Measurements from ENCODE around the gene HARBI1.

HARBI1 gene

DNA sequence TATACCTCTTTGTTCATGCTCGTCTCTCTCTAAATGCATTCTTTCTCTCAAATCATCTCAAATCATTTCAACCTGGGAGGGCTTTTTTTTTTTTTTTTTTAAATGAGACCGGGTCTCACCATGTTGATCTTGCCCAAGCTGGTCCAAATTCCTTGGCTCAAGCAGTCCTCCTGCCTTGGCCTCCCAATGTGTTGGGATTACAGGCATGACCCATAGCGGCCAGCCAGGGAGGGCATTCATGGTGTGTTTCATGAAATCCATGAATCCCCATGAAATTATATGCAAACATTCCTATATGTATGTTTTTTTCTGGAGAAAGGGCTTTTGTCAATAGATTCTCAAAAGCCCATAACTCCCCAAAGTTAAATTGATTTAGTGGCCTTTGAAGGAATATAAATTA, 26.5 kb upstream of the HARBI1 start:
- Histone ChIP-seq H3K4me2 (ENCODE audit: insufficient read depth, low read length) (no peak overlapping the region), H3K4me3 (ENCODE audit: low read depth in 1 of 2, low read length in 2 of 2) (no peak overlapping the region), H2AFZ (ENCODE audit: low read depth, low read length) (no peak overlapping the region), H3K9ac (ENCODE audit: low read depth, low read length) (no peak overlapping the region), H3K27ac (ENCODE audit: low read length) (no peak overlapping the region), H3K9me3 (ENCODE audit: insufficient read depth, low read length, severe bottlenecking) (no peaks in the 10 kb centered on the region), H4K20me1 (ENCODE audit: insufficient read depth, low read length) (0 out of 2 replicates have a peak, but pooled peaks cover 4% of the 10 kb centered on the region), H3K4me1 (ENCODE audit: insufficient read depth, low read length) (no peaks in the 10 kb centered on the region), H3K27me3 (ENCODE audit: insufficient read depth, low read length, poor library complexity) (no peaks in the 10 kb centered on the region), H3K36me3 (ENCODE audit: insufficient read depth, low read length) (peaks cover 65% of the 10 kb centered on the region), H3K79me2 (ENCODE audit: insufficient read depth, low read length) (peaks cover 14% of the 10 kb centered on the region)
- ATAC-seq (ENCODE audit: insufficient read depth, low read depth) (no peak), DNase-seq (no peak)
- no peak for TF ChIP-seq EZH2 (IDR thresholded peaks at IDR 0.05; ENCODE audit: borderline replicate concordance, low read depth, low read length, severe bottlenecking)
- TF ChIP-seq, protein P1, sequence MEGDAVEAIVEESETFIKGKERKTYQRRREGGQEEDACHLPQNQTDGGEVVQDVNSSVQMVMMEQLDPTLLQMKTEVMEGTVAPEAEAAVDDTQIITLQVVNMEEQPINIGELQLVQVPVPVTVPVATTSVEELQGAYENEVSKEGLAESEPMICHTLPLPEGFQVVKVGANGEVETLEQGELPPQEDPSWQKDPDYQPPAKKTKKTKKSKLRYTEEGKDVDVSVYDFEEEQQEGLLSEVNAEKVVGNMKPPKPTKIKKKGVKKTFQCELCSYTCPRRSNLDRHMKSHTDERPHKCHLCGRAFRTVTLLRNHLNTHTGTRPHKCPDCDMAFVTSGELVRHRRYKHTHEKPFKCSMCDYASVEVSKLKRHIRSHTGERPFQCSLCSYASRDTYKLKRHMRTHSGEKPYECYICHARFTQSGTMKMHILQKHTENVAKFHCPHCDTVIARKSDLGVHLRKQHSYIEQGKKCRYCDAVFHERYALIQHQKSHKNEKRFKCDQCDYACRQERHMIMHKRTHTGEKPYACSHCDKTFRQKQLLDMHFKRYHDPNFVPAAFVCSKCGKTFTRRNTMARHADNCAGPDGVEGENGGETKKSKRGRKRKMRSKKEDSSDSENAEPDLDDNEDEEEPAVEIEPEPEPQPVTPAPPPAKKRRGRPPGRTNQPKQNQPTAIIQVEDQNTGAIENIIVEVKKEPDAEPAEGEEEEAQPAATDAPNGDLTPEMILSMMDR (IDR thresholded peaks at IDR 0.05; ENCODE audit: borderline replicate concordance, extremely low read depth, low read length, poor library complexity, severe bottlenecking), result no peak

- H3K79me2 ChIP-seq (ENCODE audit: insufficient read depth, low read length), result peaks cover 17% of the 10 kb centered on the region
- ATAC-seq (ENCODE audit: insufficient read depth, low read depth) (no peak), DNase-seq (no peak)
- H4K20me1 ChIP-seq (ENCODE audit: insufficient read depth, low read length), result 0 out of 2 replicates have a peak, but pooled peaks cover 4% of the 10 kb centered on the region
- no peak overlapping the region for H3K4me2 ChIP-seq (ENCODE audit: insufficient read depth, low read length)
- no peak overlapping the region for H2AFZ ChIP-seq (ENCODE audit: low read depth, low read length)
- no peaks in the 10 kb centered on the region for H3K27me3 ChIP-seq (ENCODE audit: insufficient read depth, low read length, poor library complexity)
- H3K4me3 ChIP-seq (ENCODE audit: low read depth in 1 of 2, low read length in 2 of 2), result no peak overlapping the region
- H3K27ac ChIP-seq (ENCODE audit: low read length), result no peak overlapping the region
- no peak for TF ChIP-seq EZH2 (IDR thresholded peaks at IDR 0.05; ENCODE audit: borderline replicate concordance, low read depth, low read length, severe bottlenecking)
- TF ChIP-seq, protein P1 (IDR thresholded peaks at IDR 0.05; ENCODE audit: borderline replicate concordance, extremely low read depth, low read length, poor library complexity, severe bottlenecking), result no peak
- no peaks in the 10 kb centered on the region for H3K9me3 ChIP-seq (ENCODE audit: insufficient read depth, low read length, severe bottlenecking)
- H3K9ac ChIP-seq (ENCODE audit: low read depth, low read length), result no peak overlapping the region
- no peaks in the 10 kb centered on the region for H3K4me1 ChIP-seq (ENCODE audit: insufficient read depth, low read length)
- H3K36me3 ChIP-seq (ENCODE audit: insufficient read depth, low read length), result peaks cover 65% of the 10 kb centered on the region
Observed at GRCh38 chr11:46642627-46643335, 25.8 kb upstream of the HARBI1 start.

GRCh38 chr11:46641639-46642038, 24.6 kb upstream of the HARBI1 start:
- no peak for ATAC-seq (ENCODE audit: insufficient read depth, low read depth)

More at GRCh38 chr11:46641639-46642038, 24.6 kb upstream of the HARBI1 start:
- peaks cover 58% of the 10 kb centered on the region for H3K36me3 ChIP-seq (ENCODE audit: insufficient read depth, low read length)
- H3K4me3 ChIP-seq (ENCODE audit: low read depth in 1 of 2, low read length in 2 of 2), result no peak overlapping the region
- H3K9ac ChIP-seq (ENCODE audit: low read depth, low read length), result no peak overlapping the region
- no peaks in the 10 kb centered on the region for H3K27me3 ChIP-seq (ENCODE audit: insufficient read depth, low read length, poor library complexity)
- no peak overlapping the region for H2AFZ ChIP-seq (ENCODE audit: low read depth, low read length)
- H3K4me1 ChIP-seq (ENCODE audit: insufficient read depth, low read length), result no peaks in the 10 kb centered on the region
- H3K79me2 ChIP-seq (ENCODE audit: insufficient read depth, low read length), result peaks cover 19% of the 10 kb centered on the region
- no peak for DNase-seq
- H3K4me2 ChIP-seq (ENCODE audit: insufficient read depth, low read length), result no peak overlapping the region
- H4K20me1 ChIP-seq (ENCODE audit: insufficient read depth, low read length), result 0 out of 2 replicates have a peak, but pooled peaks cover 4% of the 10 kb centered on the region
- H3K27ac ChIP-seq (ENCODE audit: low read length), result no peak overlapping the region
- TF ChIP-seq EZH2 (IDR thresholded peaks at IDR 0.05; ENCODE audit: borderline replicate concordance, low read depth, low read length, severe bottlenecking), result no peak
- TF ChIP-seq, protein P1 (IDR thresholded peaks at IDR 0.05; ENCODE audit: borderline replicate concordance, extremely low read depth, low read length, poor library complexity, severe bottlenecking), result no peak
- no peaks in the 10 kb centered on the region for H3K9me3 ChIP-seq (ENCODE audit: insufficient read depth, low read length, severe bottlenecking)
